ENCODE data around the gene NAA80. TPM values are rescaled to one million over a fixed set of nuclear protein-coding genes. Genes with fewer than 3 reads are reported as not detected.
A peak's percentile ranks its signal among the peaks of the same experiment; 100 is the strongest.
"Not testable (repeated sequence)": the region's sequence is repeated elsewhere in the genome, so short reads cannot be mapped to it uniquely, and the experiment has no call there.

The NAA80 gene
- total RNA-seq, 1 experiment from 2014 or later = 6.0 TPM

DNA sequence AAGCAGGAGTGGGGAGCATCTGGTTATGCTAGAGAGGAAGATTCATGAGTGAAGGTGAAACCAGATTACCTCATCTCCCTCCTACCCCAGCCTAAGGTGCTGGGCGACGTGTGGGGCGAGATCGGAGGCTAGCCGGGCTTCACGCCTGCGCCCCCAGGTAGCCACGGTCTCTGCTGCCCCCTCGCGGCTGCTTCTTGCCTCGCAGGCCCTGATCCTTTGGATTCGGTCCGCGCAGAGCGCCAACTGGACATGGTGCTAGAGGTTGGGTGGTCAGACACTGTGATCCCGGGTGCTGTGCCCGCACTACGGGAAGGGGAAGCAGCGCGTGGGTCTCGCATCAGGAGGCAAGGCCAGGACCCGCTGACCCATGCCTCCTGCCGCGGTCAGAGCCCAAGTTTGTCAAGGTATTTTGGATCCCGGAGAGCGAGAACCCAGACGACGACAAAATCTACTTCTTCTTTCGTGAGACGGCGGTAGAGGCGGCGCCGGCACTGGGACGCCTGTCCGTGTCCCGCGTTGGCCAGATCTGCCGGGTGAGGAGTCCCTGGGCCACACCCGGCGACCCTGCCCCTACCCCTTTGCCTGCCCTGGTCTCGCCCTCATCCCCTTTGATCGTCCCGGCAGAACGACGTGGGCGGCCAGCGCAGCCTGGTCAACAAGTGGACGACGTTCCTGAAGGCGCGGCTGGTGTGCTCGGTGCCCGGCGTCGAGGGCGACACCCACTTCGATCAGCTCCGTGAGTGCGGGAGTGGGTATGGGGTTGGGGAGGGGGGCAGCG lies 26.1 kb downstream of the NAA80 start:
- no peak overlapping the region for H3K23ac ChIP-seq (ENCODE audit: insufficient read length, low read depth, low read length)
- no peak overlapping the region for H2AK5ac ChIP-seq (ENCODE audit: insufficient read length, low read length)
- peak overlapping the region; percentile 35 for H3K4me2 ChIP-seq (ENCODE audit: insufficient read depth, insufficient read length, low read length)
- H2BK12ac ChIP-seq (ENCODE audit: insufficient read length, low read depth, low read length) = no peak overlapping the region
- peak overlapping the region; percentile 51 to 68; a peak in 4 of 5 replicates for H3K4me3 Mint-ChIP-seq
- H3K36me3 Mint-ChIP-seq (ENCODE audit: insufficient read depth in 1 of 3, low read depth in 3 of 3) = no peaks in the 10 kb centered on the region; a peak in 1 of 7 replicates
- H2BK15ac ChIP-seq (ENCODE audit: low read depth, low read length) = no peak overlapping the region
- H3K18ac ChIP-seq (ENCODE audit: insufficient read length, low read depth, low read length) = no peak overlapping the region
- H2BK5ac ChIP-seq (ENCODE audit: insufficient read length, low read length) = no peak overlapping the region
- H3K4me1 Mint-ChIP-seq = peaks cover 34 to 46% of the 10 kb centered on the region in 2 experiments
- no peak overlapping the region for H3T11ph ChIP-seq (ENCODE audit: low read length)
- no peak overlapping the region for H3K27ac Mint-ChIP-seq
- no peaks in the 10 kb centered on the region for H4K20me1 ChIP-seq (ENCODE audit: control insufficient read depth, insufficient read depth, insufficient read length)
- TF ChIP-seq, protein P1, sequence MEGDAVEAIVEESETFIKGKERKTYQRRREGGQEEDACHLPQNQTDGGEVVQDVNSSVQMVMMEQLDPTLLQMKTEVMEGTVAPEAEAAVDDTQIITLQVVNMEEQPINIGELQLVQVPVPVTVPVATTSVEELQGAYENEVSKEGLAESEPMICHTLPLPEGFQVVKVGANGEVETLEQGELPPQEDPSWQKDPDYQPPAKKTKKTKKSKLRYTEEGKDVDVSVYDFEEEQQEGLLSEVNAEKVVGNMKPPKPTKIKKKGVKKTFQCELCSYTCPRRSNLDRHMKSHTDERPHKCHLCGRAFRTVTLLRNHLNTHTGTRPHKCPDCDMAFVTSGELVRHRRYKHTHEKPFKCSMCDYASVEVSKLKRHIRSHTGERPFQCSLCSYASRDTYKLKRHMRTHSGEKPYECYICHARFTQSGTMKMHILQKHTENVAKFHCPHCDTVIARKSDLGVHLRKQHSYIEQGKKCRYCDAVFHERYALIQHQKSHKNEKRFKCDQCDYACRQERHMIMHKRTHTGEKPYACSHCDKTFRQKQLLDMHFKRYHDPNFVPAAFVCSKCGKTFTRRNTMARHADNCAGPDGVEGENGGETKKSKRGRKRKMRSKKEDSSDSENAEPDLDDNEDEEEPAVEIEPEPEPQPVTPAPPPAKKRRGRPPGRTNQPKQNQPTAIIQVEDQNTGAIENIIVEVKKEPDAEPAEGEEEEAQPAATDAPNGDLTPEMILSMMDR (conservative IDR thresholded peaks at IDR 0.05) = peak; percentile 99
- H3K27me3 ChIP-seq (ENCODE audit: insufficient read depth, low read length) = peaks cover 16% of the 10 kb centered on the region; the same call in 1 of the 2 replicates
- H4K5ac ChIP-seq (ENCODE audit: insufficient read length, low read depth, low read length) = no peak overlapping the region
- no peaks in the 10 kb centered on the region for H3K79me2 ChIP-seq (ENCODE audit: insufficient read depth, low read length)
- H3K14ac ChIP-seq (ENCODE audit: insufficient read depth, low read length) = no peak overlapping the region; the same call in 1 of the 2 replicates
- H3K4ac ChIP-seq (ENCODE audit: low read depth, low read length) = no peak overlapping the region
- no peak overlapping the region for H2BK20ac ChIP-seq (ENCODE audit: low read depth, low read length, poor library complexity, severe bottlenecking)
- H3K9me3 Mint-ChIP-seq = no peaks in the 10 kb centered on the region; a peak in 1 of 5 replicates
- H3K56ac ChIP-seq (ENCODE audit: insufficient read length, low read depth, low read length) = no peak overlapping the region
- H3K9me3 ChIP-seq (ENCODE audit: control insufficient read depth, low read depth, low read length) = no peaks in the 10 kb centered on the region
- H2AFZ ChIP-seq (ENCODE audit: low read length) = no peak overlapping the region
- H3K9ac ChIP-seq (ENCODE audit: extremely low read depth, insufficient read length, low read length) = no peak overlapping the region
- peak; percentile 88 for DNase-seq
- peaks cover 55% of the 10 kb centered on the region for H3K27me3 Mint-ChIP-seq (ENCODE audit: low read depth)
- H3K4me1 ChIP-seq (ENCODE audit: insufficient read depth, low read length) = peaks cover 2% of the 10 kb centered on the region; the same call in 1 of the 2 replicates
- peaks cover 10% of the 10 kb centered on the region for H3K23me2 ChIP-seq (ENCODE audit: insufficient read length, low read depth, low read length, poor library complexity, severe bottlenecking)
- no peak overlapping the region for H4K8ac ChIP-seq (replicated peaks; ENCODE audit: insufficient read length, low read depth, low read length)
- no peaks in the 10 kb centered on the region for H3K79me1 ChIP-seq (ENCODE audit: insufficient read depth, low read depth, low read length, poor library complexity, severe bottlenecking)
- H3K27ac ChIP-seq (ENCODE audit: insufficient read length, low read depth, low read length) = no peak overlapping the region
- no peak overlapping the region for H2BK120ac ChIP-seq (ENCODE audit: low read depth, low read length, poor library complexity, severe bottlenecking)
- WGBS (ENCODE audit: extremely low coverage, insufficient read length, low lambda C conversion rate) = no CpG with 5 or more reads among the region's 61 CpGs
- H4K91ac ChIP-seq (ENCODE audit: insufficient read length, low read depth, low read length) = no peak overlapping the region

DNA sequence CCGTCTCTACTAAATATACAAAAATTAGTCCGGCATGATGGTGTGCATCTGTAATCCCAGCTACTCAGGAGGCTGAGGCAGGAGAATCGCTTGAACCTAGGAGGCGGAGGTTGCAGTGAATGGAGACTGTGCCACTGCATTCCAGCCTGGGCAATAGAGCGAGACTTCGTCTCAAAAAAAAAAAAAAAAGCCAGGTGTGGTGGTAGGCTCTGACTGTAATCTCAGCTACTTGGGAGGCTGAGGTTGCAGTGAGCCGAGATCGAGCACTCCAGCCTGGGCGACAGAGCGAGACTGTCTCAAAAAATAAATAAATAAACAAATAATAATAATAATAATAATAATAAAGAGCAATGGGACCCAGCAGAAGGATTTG lies 26.7 kb downstream of the NAA80 start:
- H3K9me3 ChIP-seq (ENCODE audit: control insufficient read depth, low read depth, low read length); H3K14ac ChIP-seq (ENCODE audit: insufficient read depth, low read length); H3K79me1 ChIP-seq (ENCODE audit: insufficient read depth, low read depth, low read length, poor library complexity, severe bottlenecking); DNase-seq; H3K79me2 ChIP-seq (ENCODE audit: insufficient read depth, low read length); H2BK20ac ChIP-seq (ENCODE audit: low read depth, low read length, poor library complexity, severe bottlenecking); H3K4ac ChIP-seq (ENCODE audit: low read depth, low read length); H4K91ac ChIP-seq (ENCODE audit: insufficient read length, low read depth, low read length); H2BK5ac ChIP-seq (ENCODE audit: insufficient read length, low read length); H3K36me3 Mint-ChIP-seq (ENCODE audit: insufficient read depth in 1 of 3, low read depth in 3 of 3); H4K8ac ChIP-seq (replicated peaks; ENCODE audit: insufficient read length, low read depth, low read length); H2AK5ac ChIP-seq (ENCODE audit: insufficient read length, low read length); H4K20me1 ChIP-seq (ENCODE audit: control insufficient read depth, insufficient read depth, insufficient read length); H2BK15ac ChIP-seq (ENCODE audit: low read depth, low read length); H3K56ac ChIP-seq (ENCODE audit: insufficient read length, low read depth, low read length); H3K4me1 ChIP-seq (ENCODE audit: insufficient read depth, low read length); H2BK120ac ChIP-seq (ENCODE audit: low read depth, low read length, poor library complexity, severe bottlenecking); H4K5ac ChIP-seq (ENCODE audit: insufficient read length, low read depth, low read length); H3T11ph ChIP-seq (ENCODE audit: low read length); H3K27ac ChIP-seq (ENCODE audit: insufficient read length, low read depth, low read length); H3K4me2 ChIP-seq (ENCODE audit: insufficient read depth, insufficient read length, low read length); H3K9ac ChIP-seq (ENCODE audit: extremely low read depth, insufficient read length, low read length); H3K18ac ChIP-seq (ENCODE audit: insufficient read length, low read depth, low read length); H2BK12ac ChIP-seq (ENCODE audit: insufficient read length, low read depth, low read length); H3K9me3 Mint-ChIP-seq; H3K23ac ChIP-seq (ENCODE audit: insufficient read length, low read depth, low read length); H2AFZ ChIP-seq (ENCODE audit: low read length): not testable (repeated sequence)
- peaks cover 51% of the 10 kb centered on the region for H3K27me3 Mint-ChIP-seq (ENCODE audit: low read depth)
- Histone ChIP-seq H3K23me2 (ENCODE audit: insufficient read length, low read depth, low read length, poor library complexity, severe bottlenecking) (peaks cover 10% of the 10 kb centered on the region), H3K27me3 (ENCODE audit: insufficient read depth, low read length) (peaks cover 16% of the 10 kb centered on the region; the same call in 1 of the 2 replicates)
- peak overlapping the region in 1 of 3 experiments; percentile 59; a peak in 1 of 7 replicates for H3K27ac Mint-ChIP-seq
- H3K4me3 Mint-ChIP-seq = 0 out of 5 replicates have a peak overlapping the region, but pooled peaks of 1 of the 2 experiments have one; percentile 68
- peaks cover 40 to 52% of the 10 kb centered on the region in 2 experiments for H3K4me1 Mint-ChIP-seq
- no CpG with 5 or more reads among the region's 10 CpGs for WGBS (ENCODE audit: extremely low coverage, insufficient read length, low lambda C conversion rate)

All from H9 (cell line).